Breast epithelium (tissue), 4 donors: ENCODE results near the gene ZNF217. TPM values are rescaled to one million over a fixed set of nuclear protein-coding genes. Genes with fewer than 3 reads are reported as not detected.
"Not testable (repeated sequence)": the region's sequence is repeated elsewhere in the genome, so short reads cannot be mapped to it uniquely, and the experiment has no call there.

Experiments used
- DNase-seq, 2 donors: peaks; one replicate each; pipeline ENCODE4 v3.0.0-alpha.2; 2019; ENCODE audit warnings: low spot score in 2 of 2
- H3K27ac ChIP-seq, 2 donors: fragments of 200-600 bp; sonication (generic) in 1 of 2; one replicate each; pipeline ENCODE4 v1.5.1; 2016 to 2019; ENCODE audit warnings: mild to moderate bottlenecking in 1 of 2
- H3K27me3 ChIP-seq, 2 donors: fragments of 200-600 bp; sonication (generic) in 1 of 2; one replicate each; pipeline versions ENCODE4 v1.5.1 to v1.6.0; 2017 to 2019; ENCODE audit warnings: control low read depth in 1 of 2, mild to moderate bottlenecking in 1 of 2
- H3K36me3 ChIP-seq: fragments of 200-600 bp; one replicate; pipeline ENCODE4 v1.5.1; 2019
- H3K4me1 ChIP-seq, 2 donors: fragments of 200-600 bp; sonication (generic); one replicate each; pipeline ENCODE4 v1.5.1; 2016 to 2019; ENCODE audit warnings: control low read depth in 1 of 2
- H3K4me3 ChIP-seq, 3 donors: fragments of 200-600 bp; sonication (generic); 1 replicate in 2 of 3; 2 replicates in 1 of 3; pipeline ENCODE4 v1.5.1; 2016 to 2019; ENCODE audit warnings: mild to moderate bottlenecking in 3 of 3, moderate library complexity in 2 of 3
- H3K9me3 ChIP-seq, 2 donors: fragments of 200-600 bp; sonication (generic) in 1 of 2; one replicate each; pipeline ENCODE4 v1.5.1; 2016 to 2019; ENCODE audit warnings: control low read depth in 1 of 2
- CTCF ChIP-seq, 3 donors: fragments of 450-650 bp; IDR thresholded peaks; one replicate each; pipeline ENCODE4 v1.5.1; 2016 to 2017; ENCODE audit warnings: antibody characterized with exemption in 3 of 3, mild to moderate bottlenecking in 3 of 3, moderate library complexity in 3 of 3
- POLR2A ChIP-seq: fragments of 450-650 bp; IDR thresholded peaks from one replicate; pipeline ENCODE4 v1.6.1; 2016; ENCODE audit warnings: antibody characterized with exemption, mild to moderate bottlenecking, moderate library complexity
- POLR2AphosphoS5 ChIP-seq, 3 donors: sonication (generic); formaldehyde crosslinking; IDR thresholded peaks; one replicate each; pipeline ENCODE4 v1.6.1; 2017; ENCODE audit warnings: antibody characterized with exemption in 3 of 3
- intact Hi-C: fragments of 100-400 bp; cut with DNase I; formaldehyde crosslinking; loops from one replicate; pipeline ENCODE4 v1.15.1; 2023; ENCODE audit warnings: low total_unique reads
- total RNA-seq, 3 donors: library from RNA; depleted of rRNA; stranded (reverse); fragments of >200 nt; gene quantifications; one replicate each; pipeline ENCODE4 v1.1.0, GENCODE V29; 2016

Gene ZNF217
- total RNA-seq, 3 donors from 2014 or later = 22.4 to 54.7 (median 48.3) TPM

GRCh38 chr20:53587157-53587703 is 6.4 kb downstream of the ZNF217 start:
- H3K27me3 ChIP-seq, DNase-seq, H3K4me1 ChIP-seq, H3K36me3 ChIP-seq, H3K9me3 ChIP-seq, intact Hi-C loops: not testable (repeated sequence)
- peak overlapping the region; percentile 81 to 83 for H3K27ac ChIP-seq
- H3K4me3 ChIP-seq = peak overlapping the region in 1 of 3 donors; percentile 10

- intact Hi-C loops = no loop called here
- no peaks in the 10 kb centered on the region for H3K9me3 ChIP-seq
- DNase-seq = no peak
- H3K36me3 ChIP-seq = no peaks in the 10 kb centered on the region
- TF ChIP-seq CTCF (IDR thresholded peaks at IDR 0.05) (no peak), POLR2A (no peak), POLR2AphosphoS5 (IDR thresholded peaks at IDR 0.05) (no peak)
- H3K27ac ChIP-seq = peak overlapping the region; percentile 81 to 83
- H3K4me3 ChIP-seq = peak overlapping the region in 1 of 3 donors; percentile 10
- H3K4me1 ChIP-seq = no peaks in the 10 kb centered on the region
- H3K27me3 ChIP-seq = no peaks in the 10 kb centered on the region
Measured at GRCh38 chr20:53586640-53587039, 7.0 kb downstream of the ZNF217 start.

- Histone ChIP-seq H3K4me3 (peak overlapping the region in 1 of 3 donors; percentile 30), H3K27ac (peak overlapping the region; percentile 81 to 83)
- H3K27me3 ChIP-seq, intact Hi-C loops, H3K9me3 ChIP-seq, H3K4me1 ChIP-seq, H3K36me3 ChIP-seq, DNase-seq: not testable (repeated sequence)
Measured at GRCh38 chr20:53585910-53586309, 7.7 kb downstream of the ZNF217 start.

GRCh38 chr20:53585004-53585569 is 8.6 kb downstream of the ZNF217 start:
- peak overlapping the region; percentile 81 to 83 for H3K27ac ChIP-seq
- H3K9me3 ChIP-seq, intact Hi-C loops, DNase-seq, H3K4me1 ChIP-seq, H3K4me3 ChIP-seq, H3K36me3 ChIP-seq, H3K27me3 ChIP-seq: not testable (repeated sequence)

GRCh38 chr20:53584550-53584913 is 9.1 kb downstream of the ZNF217 start:
- DNase-seq, H3K9me3 ChIP-seq, H3K27me3 ChIP-seq, intact Hi-C loops, H3K4me3 ChIP-seq, H3K36me3 ChIP-seq: not testable (repeated sequence)
- H3K4me1 ChIP-seq = peaks cover 0 to 15% of the 10 kb centered on the region in 2 donors
- H3K27ac ChIP-seq = peak overlapping the region; percentile 84 to 87

- H3K9me3 ChIP-seq, H3K36me3 ChIP-seq, H3K4me3 ChIP-seq, H3K27me3 ChIP-seq, intact Hi-C loops: not testable (repeated sequence)
- H3K27ac ChIP-seq = peak overlapping the region; percentile 84 to 87
- peak in 1 of 2 donors; percentile 9 for DNase-seq
- peaks cover 0 to 21% of the 10 kb centered on the region in 2 donors for H3K4me1 ChIP-seq
Measured at GRCh38 chr20:53583660-53584549, 9.7 kb downstream of the ZNF217 start.

GRCh38 chr20:53582574-53583351 is 10.9 kb downstream of the ZNF217 start:
- TF ChIP-seq POLR2A (peak; percentile 5), CTCF (IDR thresholded peaks at IDR 0.05) (no peak), POLR2AphosphoS5 (IDR thresholded peaks at IDR 0.05) (peak in 2 of 3 donors; percentile 51 to 55)
- no peaks in the 10 kb centered on the region for H3K9me3 ChIP-seq
- no peaks in the 10 kb centered on the region for H3K27me3 ChIP-seq
- intact Hi-C loops = no loop called here
- DNase-seq = peak in 1 of 2 donors; percentile 34
- H3K27ac ChIP-seq = peak overlapping the region; percentile 84 to 87
- H3K4me3 ChIP-seq = peak overlapping the region in 1 of 3 donors; percentile 35
- H3K4me1 ChIP-seq = peaks cover 0 to 26% of the 10 kb centered on the region in 2 donors
- no peaks in the 10 kb centered on the region for H3K36me3 ChIP-seq
